GM23338 (cell line): ENCODE data around the gene NRN1L. TPM values are rescaled to one million over a fixed set of nuclear protein-coding genes. Genes with fewer than 3 reads are reported as not detected.

ENCODE experiments used
- ATAC-seq: fragments of 200-7000 bp; cut with Tn5 transposase; 3 replicates; pipeline ENCODE4 v1.9.1; 2020
- DNase-seq: peaks from one replicate; pipeline ENCODE4 v3.0.0-alpha.2; 2015; ENCODE audit warnings: low spot score
- H2AFZ ChIP-seq: fragments of 200-600 bp; sonication (generic); 2 replicates; pipeline ENCODE4 v1.8.0; 2016; ENCODE audit warnings: antibody characterized with exemption, mild to moderate bottlenecking, moderate library complexity
- H3F3A ChIP-seq: fragments of 200-600 bp; sonication (generic); replicated peaks from 2 replicates; pipeline ENCODE4 v1.8.0; 2017; ENCODE audit warnings: antibody characterized with exemption, mixed run types, low read depth
- H3K27ac ChIP-seq: fragments of 200-600 bp; sonication (generic); 2 replicates; pipeline ENCODE4 v1.6.1; 2016; ENCODE audit warnings: low read depth
- H3K27me3 ChIP-seq: fragments of 200-600 bp; sonication (generic); 2 replicates; pipeline ENCODE4 v1.8.0; 2016; ENCODE audit warnings: mild to moderate bottlenecking, mixed run types, moderate library complexity; ENCODE audit not compliant: insufficient read depth
- H3K36me3 ChIP-seq: fragments of 200-600 bp; sonication (generic); 2 replicates; pipeline ENCODE4 v1.8.0; 2016; ENCODE audit warnings: mild to moderate bottlenecking; ENCODE audit not compliant: insufficient read depth
- H3K4me1 ChIP-seq: fragments of 200-600 bp; sonication (generic); 2 replicates; pipeline ENCODE4 v1.8.0; 2016; ENCODE audit warnings: mild to moderate bottlenecking, moderate library complexity; ENCODE audit not compliant: insufficient read depth
- H3K4me2 ChIP-seq: fragments of 200-600 bp; sonication (generic); 2 replicates; pipeline ENCODE4 v1.7.1; 2017; ENCODE audit warnings: mixed run types
- H3K4me3 ChIP-seq: fragments of 200-600 bp; sonication (generic); 2 replicates; pipeline ENCODE4 v1.6.1; 2016; ENCODE audit warnings: mixed run types
- H3K79me2 ChIP-seq: fragments of 200-600 bp; sonication (generic); replicated peaks from 2 replicates; pipeline ENCODE4 v1.8.0; 2017; ENCODE audit warnings: mild to moderate bottlenecking; ENCODE audit not compliant: insufficient read depth
- H3K9me2 ChIP-seq: fragments of 200-600 bp; sonication (generic); 2 replicates; pipeline ENCODE4 v1.8.0; 2017; ENCODE audit not compliant: insufficient read depth
- H4K20me1 ChIP-seq: fragments of 200-600 bp; sonication (generic); replicated peaks from 2 replicates; pipeline ENCODE4 v1.8.0; 2017; ENCODE audit warnings: mild to moderate bottlenecking; ENCODE audit not compliant: insufficient read depth
- H3K27ac Mint-ChIP-seq: 2 replicates; pipeline ENCODE4 v1.8.0; 2020; ENCODE audit warnings: inconsistent platforms, mild to moderate bottlenecking, moderate library complexity, mixed read lengths
- H3K27me3 Mint-ChIP-seq: 3 replicates; pipeline ENCODE4 v1.8.0; 2022; ENCODE audit warnings: low read depth, mild to moderate bottlenecking, moderate library complexity, mixed read lengths, inconsistent platforms; ENCODE audit not compliant: insufficient read depth, poor library complexity
- H3K36me3 Mint-ChIP-seq: 3 replicates; pipeline ENCODE4 v1.8.0; 2021; ENCODE audit warnings: low read depth, mild to moderate bottlenecking, inconsistent platforms, moderate library complexity, mixed read lengths
- H3K4me1 Mint-ChIP-seq: 3 replicates; pipeline ENCODE4 v1.8.0; 2020; ENCODE audit warnings: mild to moderate bottlenecking, inconsistent platforms, mixed read lengths
- H3K4me3 Mint-ChIP-seq: 3 replicates; pipeline ENCODE4 v1.8.0; 2021; ENCODE audit warnings: moderate library complexity, mild to moderate bottlenecking, inconsistent platforms, mixed read lengths
- H3K9me3 Mint-ChIP-seq: 3 replicates; pipeline ENCODE4 v1.8.0; 2020; ENCODE audit warnings: moderate library complexity, mild to moderate bottlenecking, inconsistent platforms, mixed read lengths
- JUNB ChIP-seq: IDR thresholded peaks from one replicate; pipeline ENCODE4 v1.6.1; 2016; ENCODE audit warnings: antibody characterized with exemption; ENCODE audit not compliant: unreplicated experiment
- NANOG ChIP-seq: IDR thresholded peaks from 2 replicates; pipeline ENCODE4 v1.6.1; 2016; ENCODE audit warnings: antibody characterized with exemption, borderline replicate concordance
- POLR2AphosphoS5 ChIP-seq: IDR thresholded peaks from 2 replicates; pipeline ENCODE4 v1.6.1; 2016; ENCODE audit warnings: antibody characterized with exemption, low read depth
- STAT1 ChIP-seq: IDR thresholded peaks from one replicate; pipeline ENCODE4 v1.6.1; 2016; ENCODE audit warnings: antibody characterized with exemption; ENCODE audit not compliant: unreplicated experiment
- ZNF114 ChIP-seq: fragments of 250-450 bp; sonication (Bioruptor Pico); IDR thresholded peaks from 2 replicates; pipeline ENCODE4 v1.5.0; 2020; ENCODE audit warnings: mild to moderate bottlenecking, moderate library complexity
- ZNF331 ChIP-seq: fragments of 250-450 bp; sonication (Bioruptor Pico); IDR thresholded peaks from 2 replicates; pipeline ENCODE4 v1.5.0; 2020; ENCODE audit warnings: low read depth, mild to moderate bottlenecking, moderate library complexity
- polyA plus RNA-seq: library from polyadenylated mRNA; unstranded; fragments of >200 nt; fragmentation: Nextera tagmentation; extraction: Ambion mirVana; gene quantifications from 2 replicates; pipeline ENCODE4 v1.2.1, GENCODE V29; 2016
- total RNA-seq: library from RNA; depleted of rRNA; stranded (reverse); fragments of >200 nt; shearing (Covaris generic); gene quantifications from 2 replicates; pipeline ENCODE4 v1.2.3, GENCODE V29; 2014
- TF ChIP-seq, protein P1 (sequence below): IDR thresholded peaks from one replicate; pipeline ENCODE4 v1.6.1; 2018; ENCODE audit warnings: antibody characterized with exemption; ENCODE audit not compliant: unreplicated experiment
- TF ChIP-seq, protein P2 (sequence below): IDR thresholded peaks from 2 replicates; pipeline ENCODE4 v1.6.1; 2016; ENCODE audit warnings: antibody characterized with exemption

NRN1L gene
- total and polyA plus RNA-seq, 2 experiments from 2014 or later, result 14.0 to 26.1 TPM

DNA sequence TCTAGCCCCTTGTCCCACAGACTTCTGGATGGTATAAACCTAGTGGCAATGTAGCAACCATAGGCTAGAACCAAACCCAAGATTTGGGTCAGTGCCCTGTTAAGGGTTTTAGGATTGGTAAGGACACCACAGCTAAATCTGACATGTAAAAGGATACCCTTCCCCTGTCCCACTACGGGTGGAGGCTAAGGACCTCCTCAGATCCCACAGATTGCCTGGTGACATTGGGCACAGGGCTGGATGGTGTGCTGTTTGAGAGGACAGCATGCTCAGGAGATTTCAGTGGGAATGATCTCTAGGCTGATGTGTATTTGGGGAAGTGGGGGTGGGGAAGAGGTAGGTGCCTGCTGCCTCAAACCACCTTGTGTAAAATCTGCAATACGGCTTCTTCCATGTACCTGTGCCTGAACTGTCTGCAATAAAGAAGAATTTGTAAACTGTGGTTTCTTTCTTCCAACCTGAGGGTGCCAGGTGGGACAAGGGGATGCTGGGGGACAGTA is 12.5 kb upstream of the NRN1L start:
- Histone ChIP-seq H3K27me3 (no peaks in the 10 kb centered on the region), H3F3A (peaks cover 40% of the 10 kb centered on the region), H3K4me1 (peaks cover 8% of the 10 kb centered on the region; the same call in 1 of the 2 replicates), H4K20me1 (peaks cover 14% of the 10 kb centered on the region), H2AFZ (no peak overlapping the region), H3K4me3 (peak overlapping the region; percentile 96; the same call in 1 of the 2 replicates), H3K79me2 (peaks cover 28% of the 10 kb centered on the region), H3K9me2 (no peaks in the 10 kb centered on the region), H3K4me2 (peak overlapping the region; percentile 96), H3K36me3 (peaks cover 26% of the 10 kb centered on the region), H3K27ac (peak overlapping the region; percentile 83)
- peak overlapping the region; percentile 89 for H3K4me3 Mint-ChIP-seq
- peaks cover 49% of the 10 kb centered on the region for H3K36me3 Mint-ChIP-seq
- H3K4me1 Mint-ChIP-seq, result peaks cover 14% of the 10 kb centered on the region
- ATAC-seq (no peak), DNase-seq (no peak)
- H3K27ac Mint-ChIP-seq, result peak overlapping the region; percentile 50
- peaks cover 14% of the 10 kb centered on the region for H3K27me3 Mint-ChIP-seq
- H3K9me3 Mint-ChIP-seq, result no peaks in the 10 kb centered on the region; the same call in 2 of the 3 replicates
- TF ChIP-seq, protein P1, sequence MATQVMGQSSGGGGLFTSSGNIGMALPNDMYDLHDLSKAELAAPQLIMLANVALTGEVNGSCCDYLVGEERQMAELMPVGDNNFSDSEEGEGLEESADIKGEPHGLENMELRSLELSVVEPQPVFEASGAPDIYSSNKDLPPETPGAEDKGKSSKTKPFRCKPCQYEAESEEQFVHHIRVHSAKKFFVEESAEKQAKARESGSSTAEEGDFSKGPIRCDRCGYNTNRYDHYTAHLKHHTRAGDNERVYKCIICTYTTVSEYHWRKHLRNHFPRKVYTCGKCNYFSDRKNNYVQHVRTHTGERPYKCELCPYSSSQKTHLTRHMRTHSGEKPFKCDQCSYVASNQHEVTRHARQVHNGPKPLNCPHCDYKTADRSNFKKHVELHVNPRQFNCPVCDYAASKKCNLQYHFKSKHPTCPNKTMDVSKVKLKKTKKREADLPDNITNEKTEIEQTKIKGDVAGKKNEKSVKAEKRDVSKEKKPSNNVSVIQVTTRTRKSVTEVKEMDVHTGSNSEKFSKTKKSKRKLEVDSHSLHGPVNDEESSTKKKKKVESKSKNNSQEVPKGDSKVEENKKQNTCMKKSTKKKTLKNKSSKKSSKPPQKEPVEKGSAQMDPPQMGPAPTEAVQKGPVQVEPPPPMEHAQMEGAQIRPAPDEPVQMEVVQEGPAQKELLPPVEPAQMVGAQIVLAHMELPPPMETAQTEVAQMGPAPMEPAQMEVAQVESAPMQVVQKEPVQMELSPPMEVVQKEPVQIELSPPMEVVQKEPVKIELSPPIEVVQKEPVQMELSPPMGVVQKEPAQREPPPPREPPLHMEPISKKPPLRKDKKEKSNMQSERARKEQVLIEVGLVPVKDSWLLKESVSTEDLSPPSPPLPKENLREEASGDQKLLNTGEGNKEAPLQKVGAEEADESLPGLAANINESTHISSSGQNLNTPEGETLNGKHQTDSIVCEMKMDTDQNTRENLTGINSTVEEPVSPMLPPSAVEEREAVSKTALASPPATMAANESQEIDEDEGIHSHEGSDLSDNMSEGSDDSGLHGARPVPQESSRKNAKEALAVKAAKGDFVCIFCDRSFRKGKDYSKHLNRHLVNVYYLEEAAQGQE, result no peak
- TF ChIP-seq, protein P2, sequence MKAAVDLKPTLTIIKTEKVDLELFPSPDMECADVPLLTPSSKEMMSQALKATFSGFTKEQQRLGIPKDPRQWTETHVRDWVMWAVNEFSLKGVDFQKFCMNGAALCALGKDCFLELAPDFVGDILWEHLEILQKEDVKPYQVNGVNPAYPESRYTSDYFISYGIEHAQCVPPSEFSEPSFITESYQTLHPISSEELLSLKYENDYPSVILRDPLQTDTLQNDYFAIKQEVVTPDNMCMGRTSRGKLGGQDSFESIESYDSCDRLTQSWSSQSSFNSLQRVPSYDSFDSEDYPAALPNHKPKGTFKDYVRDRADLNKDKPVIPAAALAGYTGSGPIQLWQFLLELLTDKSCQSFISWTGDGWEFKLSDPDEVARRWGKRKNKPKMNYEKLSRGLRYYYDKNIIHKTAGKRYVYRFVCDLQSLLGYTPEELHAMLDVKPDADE, result no peak
- TF ChIP-seq NANOG (no peak), POLR2AphosphoS5 (no peak)

DNA sequence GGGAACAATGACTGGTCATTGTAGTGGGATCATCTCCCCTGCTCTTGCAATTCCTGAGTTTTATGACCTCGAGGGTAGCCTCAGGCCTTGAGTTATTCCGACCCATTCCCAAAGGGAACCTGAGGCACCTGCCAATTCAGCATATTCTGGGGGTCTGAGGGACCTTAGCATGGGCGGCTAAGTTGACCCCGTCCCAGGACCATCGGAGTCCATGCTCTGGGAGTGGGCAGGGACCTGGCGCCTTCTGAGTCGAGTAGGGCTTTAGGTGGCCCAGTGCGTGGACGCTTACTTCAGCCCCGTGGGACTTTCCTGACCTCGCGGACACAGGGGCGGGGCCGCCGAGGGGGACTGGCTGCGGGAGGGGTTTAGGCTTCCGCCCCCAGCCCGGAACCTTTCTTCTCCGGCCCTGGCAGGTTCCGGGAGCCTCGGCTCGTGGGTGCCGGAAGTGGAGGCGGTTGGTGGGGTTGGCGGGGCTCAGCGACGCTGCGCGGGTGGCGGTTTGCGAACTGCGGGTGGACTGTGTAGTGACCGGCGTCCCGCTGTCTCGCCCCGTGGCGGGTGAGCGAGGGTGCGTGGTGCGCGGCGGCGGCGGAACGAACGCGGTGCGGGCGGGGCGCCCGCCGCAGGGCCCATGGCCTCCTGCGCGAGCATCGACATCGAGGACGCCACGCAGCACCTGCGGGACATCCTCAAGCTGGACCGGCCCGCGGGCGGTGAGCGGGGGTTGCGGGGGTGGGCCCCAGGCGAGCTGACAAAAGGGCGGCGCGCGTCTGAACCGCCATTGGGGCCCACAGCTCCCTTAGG is 11.9 kb upstream of the NRN1L start, which contains the start of gene EDC4:
EDC4 (plus strand) TSS at position 422 of the 804 bp plus-strand sequence; CDS start at position 632, 210 bp downstream.
- H3K9me2 ChIP-seq, result no peaks in the 10 kb centered on the region
- Mint-ChIP-seq H3K4me1 (peaks cover 14% of the 10 kb centered on the region), H3K9me3 (no peaks in the 10 kb centered on the region; the same call in 2 of the 3 replicates), H3K4me3 (peak within 1 kb of the TSS; percentile 89), H3K27me3 (peaks cover 14% of the 10 kb centered on the region), H3K27ac (peak within 1 kb of the TSS; percentile 82), H3K36me3 (peaks cover 50% of the 10 kb centered on the region)
- H3K4me1 ChIP-seq, result peaks cover 8% of the 10 kb centered on the region; the same call in 1 of the 2 replicates
- peak within 1 kb of the TSS; percentile 96 for H3K4me3 ChIP-seq
- peak within 1 kb of the TSS; percentile 83 for H3K27ac ChIP-seq
- H3K79me2 ChIP-seq, result peaks cover 28% of the 10 kb centered on the region
- H3F3A ChIP-seq, result peaks cover 34% of the 10 kb centered on the region
- peaks cover 10% of the 10 kb centered on the region for H4K20me1 ChIP-seq
- DNase-seq (peak; percentile 81), ATAC-seq (peak; percentile 90)
- H3K27me3 ChIP-seq, result no peaks in the 10 kb centered on the region
- H3K4me2 ChIP-seq, result peak within 1 kb of the TSS; percentile 96
- H2AFZ ChIP-seq, result peak within 1 kb of the TSS; percentile 96
- H3K36me3 ChIP-seq, result peaks cover 24% of the 10 kb centered on the region
- TF ChIP-seq, protein P1, result no peak
- TF ChIP-seq, protein P2, result peak; percentile 65; the same call in 1 of the 2 replicates
- TF ChIP-seq STAT1 (no peak), ZNF331 (CRISPR knock-in tag) (no peak), POLR2AphosphoS5 (peak; percentile 89), JUNB (no peak), ZNF114 (no peak)
